ENCODE results near the gene ANO9.

ANO9 gene

DNA sequence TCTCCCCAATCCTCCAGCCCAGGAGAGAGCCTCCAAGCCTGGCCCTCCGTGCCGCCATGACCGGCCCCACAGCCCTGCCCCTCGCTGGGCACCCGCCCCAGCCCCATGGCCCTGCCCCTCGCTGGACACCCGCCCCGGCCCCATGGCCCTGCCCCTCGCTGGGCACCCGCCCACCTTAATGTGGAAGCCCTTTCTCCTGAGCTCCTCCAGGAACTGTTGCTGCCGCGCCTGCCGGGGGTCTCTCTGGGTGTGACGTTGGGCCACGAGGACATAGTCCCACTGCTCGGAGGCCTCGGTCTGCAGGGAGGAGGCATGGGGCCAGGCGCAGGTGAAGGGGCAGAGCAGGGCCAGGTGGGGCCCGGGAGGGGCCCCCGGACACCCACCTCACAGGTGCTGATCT is 8.2 kb downstream of the ANO9 start:
- DNase-seq: no peak

GRCh38 chr11:433111-433510 is 8.7 kb downstream of the ANO9 start:
- no peak for DNase-seq

GRCh38 chr11:432501-433100 is 9.2 kb downstream of the ANO9 start:
- no peak for DNase-seq

DNA sequence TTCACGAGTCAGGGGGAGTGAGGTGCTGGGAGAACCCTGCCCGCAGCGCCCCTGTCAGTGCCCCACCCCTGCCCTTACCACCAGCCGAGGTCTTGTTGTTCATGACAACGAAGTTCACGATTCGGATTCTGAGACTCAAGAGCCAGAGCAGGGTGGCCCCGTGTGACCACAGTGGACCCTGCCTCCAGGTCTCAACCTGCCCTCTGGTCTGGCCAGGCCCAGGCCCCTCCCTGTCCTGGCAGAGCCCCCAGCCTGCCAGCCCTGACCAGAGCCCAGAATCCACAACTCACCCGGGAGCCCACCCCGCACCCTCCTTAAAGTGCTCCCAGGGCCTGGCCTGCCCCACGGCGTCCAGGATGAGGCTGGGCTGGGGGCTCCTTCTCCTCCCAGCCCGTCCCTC is 9.9 kb downstream of the ANO9 start:
- DNase-seq: no peak

DNA sequence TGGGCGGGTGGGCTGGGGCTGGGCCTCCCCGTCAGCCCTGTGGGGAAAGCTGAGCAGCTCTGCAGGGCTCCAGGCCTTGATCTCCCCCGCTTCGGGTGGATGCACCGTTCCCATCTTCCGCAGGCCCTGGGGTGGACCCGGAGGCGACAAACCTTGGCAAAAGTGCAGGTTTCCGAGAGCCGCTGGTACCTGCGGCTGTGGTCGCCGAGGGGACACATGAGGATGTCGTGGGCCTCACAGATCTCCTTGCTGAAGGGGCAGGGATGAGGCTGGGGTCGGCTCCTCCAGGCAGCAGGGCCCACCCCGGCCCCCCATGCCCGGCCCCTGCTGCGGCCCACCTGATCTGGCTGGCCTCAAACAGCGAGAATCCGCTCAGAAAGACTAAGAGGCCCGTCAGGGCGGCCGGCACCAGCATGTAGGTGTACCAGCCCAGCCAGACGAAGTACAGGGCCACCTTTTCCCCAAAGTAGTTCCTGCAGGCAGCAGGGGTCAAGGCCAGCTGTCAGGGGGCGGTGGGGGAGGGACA is 11.8 kb downstream of the ANO9 start:
- DNase-seq: no peak

DNA sequence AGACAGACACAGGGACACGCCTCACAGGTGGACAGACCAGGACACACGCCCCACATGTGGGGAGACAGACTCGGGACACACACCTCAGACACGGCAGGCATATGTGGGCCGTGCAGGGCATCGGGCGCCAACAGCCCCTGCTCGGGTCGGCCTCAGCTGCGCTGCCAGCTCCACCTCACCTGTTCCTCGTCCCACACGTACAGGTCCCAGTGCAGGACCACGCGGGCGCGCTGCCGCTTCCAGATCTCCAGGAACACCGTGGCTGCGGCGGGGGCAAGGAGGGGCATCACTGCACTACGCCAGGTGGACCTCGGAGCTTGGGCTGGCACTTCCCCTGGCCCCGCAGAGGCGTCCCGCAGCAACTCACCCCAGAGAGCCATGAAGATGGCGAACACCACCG is 12.4 kb downstream of the ANO9 start:
- DNase-seq: no peak

DNA sequence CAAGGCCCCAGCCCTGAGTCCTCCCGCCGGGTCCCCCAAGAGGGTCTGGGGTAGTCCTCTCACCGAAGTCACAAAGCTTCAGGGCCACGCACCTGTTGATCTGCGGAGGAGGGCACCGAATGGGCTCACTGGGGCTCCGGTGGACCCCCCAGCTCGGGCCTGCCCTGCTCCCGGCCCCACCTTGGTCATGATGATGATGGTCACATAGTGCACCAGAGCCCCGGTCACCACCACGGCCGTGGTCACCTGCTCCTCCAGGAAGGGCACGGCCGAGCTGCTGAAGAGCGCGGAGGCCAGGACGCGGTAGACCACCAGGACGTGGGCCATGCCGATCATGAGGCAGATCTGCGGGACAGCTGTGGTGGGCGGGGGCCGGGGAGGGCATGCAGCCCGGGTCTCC is 13.5 kb downstream of the ANO9 start:
- no peak for DNase-seq

GRCh38 chr11:426851-427250 is 15.0 kb downstream of the ANO9 start:
- DNase-seq: no peak

- peak; percentile 2 for DNase-seq
Measured at GRCh38 chr11:425301-425700, 16.5 kb downstream of the ANO9 start.

DNA sequence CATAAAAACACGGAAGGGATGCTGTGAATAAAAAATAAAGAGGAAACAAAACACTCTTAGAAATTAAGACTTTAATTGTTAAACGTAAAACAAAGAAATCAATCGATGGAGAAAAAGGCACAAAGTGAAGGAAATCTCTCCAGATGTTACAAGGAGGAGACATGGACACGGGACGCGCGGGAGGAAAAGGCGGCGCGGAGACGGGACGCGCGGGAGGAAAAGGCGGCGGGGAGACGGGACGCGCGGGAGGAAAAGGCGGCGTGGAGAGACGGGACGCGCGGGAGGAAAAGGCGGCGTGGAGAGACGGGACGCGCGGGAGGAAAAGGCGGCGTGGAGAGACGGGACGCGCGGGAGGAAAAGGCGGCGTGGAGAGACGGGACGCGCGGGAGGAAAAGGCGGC is 17.0 kb downstream of the ANO9 start:
- peak; percentile 3 for DNase-seq

DNA sequence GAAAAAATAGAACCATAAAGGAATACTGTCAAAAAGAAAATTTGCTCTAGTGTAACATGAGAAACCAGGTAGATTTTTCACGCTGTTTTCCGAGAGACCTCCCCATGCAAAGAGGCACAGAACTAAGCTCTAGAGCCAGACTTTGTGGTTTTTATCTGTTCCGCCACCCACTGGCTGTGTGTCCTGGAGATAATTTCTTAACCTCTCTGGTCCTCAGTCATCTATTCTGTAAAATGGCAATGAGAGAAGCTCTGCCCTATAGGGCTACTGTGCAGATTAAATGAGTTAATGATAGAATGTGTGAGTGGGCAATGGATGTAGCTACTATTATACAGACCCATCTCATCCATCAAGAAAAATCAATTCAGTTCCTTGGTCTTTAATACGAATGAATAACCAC is 17.6 kb downstream of the ANO9 start:
- peak; percentile 1 for DNase-seq

GRCh38 chr11:422249-422656 is 19.6 kb downstream of the ANO9 start:
- peak; percentile 14 for DNase-seq

DNA sequence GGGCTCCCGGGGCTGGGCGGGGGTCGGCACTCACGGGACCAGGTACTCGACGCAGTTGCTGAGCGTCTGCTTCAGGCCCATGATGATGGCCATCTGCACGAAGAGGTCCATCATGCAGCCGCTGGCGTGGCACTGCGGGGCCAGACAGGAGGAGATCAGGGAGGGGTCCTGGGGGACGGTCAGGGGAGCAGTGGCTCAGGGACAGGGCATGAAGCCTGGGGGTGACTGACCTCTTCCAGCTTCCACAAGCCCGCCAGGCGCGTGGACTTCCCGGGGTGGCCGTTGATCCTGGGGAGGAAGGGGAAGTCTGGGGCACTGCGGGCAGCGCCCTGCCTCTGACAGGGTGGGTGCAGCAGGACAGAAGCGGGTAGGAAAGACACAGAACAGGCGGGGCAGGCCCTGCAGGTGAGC is 20.9 kb downstream of the ANO9 start:
- peak; percentile 0 for DNase-seq

DNA sequence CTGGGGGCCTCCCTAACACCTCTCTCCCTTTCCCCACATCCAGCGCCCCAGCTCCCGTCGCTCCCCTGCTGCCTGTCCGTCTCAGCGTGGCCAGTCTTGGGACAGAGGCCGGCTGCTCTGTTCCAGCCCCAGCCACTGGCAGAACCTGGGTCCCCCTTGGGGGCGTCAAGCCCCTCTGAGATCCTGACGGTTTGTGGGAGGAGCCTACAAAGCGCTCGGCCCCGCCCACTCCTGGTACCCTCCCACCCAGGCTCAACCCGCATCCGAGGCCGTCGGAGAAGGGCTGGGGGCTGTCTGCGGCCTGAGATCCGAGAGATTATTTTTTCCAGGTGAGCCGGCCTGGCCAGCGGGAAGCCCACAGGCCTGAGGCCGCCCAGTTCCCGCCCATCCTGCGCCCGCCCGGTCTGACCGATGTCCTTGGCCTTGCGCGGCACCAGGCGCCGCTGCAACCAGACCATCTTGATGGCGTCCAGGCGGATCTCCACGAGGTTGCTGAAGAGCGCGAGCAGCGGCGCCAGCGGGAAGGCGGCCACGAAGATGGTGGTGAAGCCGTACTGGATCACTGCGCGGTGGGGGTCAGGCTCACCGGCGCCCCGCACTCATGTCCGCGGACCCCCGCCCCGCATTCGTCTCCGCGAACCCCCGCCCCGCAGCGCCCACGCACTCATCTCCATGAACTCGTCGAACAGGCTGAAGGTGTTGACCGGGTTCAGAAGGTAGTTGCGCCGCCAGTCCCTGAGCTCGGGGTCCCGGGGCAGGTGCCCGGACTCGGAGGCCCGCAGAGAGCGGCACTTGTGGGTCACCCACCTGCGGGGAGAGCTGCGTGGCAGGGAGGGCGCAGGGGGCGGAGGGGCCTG is 21.5 kb downstream of the ANO9 start:
- peak; percentile 3 for DNase-seq

DNA sequence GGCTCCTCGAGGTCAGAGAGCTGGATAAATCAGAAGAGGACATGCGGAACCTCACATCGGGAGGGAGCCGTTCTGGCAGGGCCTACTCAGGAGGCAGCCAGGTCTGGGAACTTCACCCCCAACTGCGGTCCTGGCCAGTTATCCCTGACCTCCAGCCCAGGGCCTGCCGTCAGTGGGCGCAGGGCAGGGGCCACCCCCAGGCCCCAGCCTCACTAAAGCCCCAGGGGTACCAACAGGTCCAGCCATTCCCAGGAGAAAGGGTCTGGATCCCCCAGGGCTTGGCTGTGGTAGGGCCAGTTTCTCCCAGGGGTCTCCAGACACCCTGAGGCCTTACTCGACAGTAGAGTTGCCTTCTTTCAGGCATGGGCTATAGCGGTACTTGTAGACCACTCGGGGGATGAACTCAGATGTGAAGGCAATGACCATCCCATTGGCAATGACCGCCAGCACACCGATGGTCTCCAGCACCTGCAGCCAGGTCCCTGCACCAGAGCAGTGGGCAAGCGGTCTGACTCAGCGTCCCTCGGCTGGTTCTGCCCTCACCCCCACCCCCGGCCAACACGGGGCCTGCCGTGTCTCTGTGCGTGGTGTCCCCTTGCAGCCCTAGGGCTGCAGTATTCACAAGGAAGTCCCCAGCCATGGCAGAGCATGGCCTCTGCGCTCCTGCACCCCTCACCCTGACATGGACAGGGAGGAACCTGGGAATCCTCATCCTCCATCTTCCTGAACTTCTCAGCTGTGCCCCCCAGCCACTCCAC is 22.4 kb downstream of the ANO9 start:
- DNase-seq: peak; percentile 2

- DNase-seq: peak; percentile 3
Measured at GRCh38 chr11:418343-419247, 23.2 kb downstream of the ANO9 start.

DNA sequence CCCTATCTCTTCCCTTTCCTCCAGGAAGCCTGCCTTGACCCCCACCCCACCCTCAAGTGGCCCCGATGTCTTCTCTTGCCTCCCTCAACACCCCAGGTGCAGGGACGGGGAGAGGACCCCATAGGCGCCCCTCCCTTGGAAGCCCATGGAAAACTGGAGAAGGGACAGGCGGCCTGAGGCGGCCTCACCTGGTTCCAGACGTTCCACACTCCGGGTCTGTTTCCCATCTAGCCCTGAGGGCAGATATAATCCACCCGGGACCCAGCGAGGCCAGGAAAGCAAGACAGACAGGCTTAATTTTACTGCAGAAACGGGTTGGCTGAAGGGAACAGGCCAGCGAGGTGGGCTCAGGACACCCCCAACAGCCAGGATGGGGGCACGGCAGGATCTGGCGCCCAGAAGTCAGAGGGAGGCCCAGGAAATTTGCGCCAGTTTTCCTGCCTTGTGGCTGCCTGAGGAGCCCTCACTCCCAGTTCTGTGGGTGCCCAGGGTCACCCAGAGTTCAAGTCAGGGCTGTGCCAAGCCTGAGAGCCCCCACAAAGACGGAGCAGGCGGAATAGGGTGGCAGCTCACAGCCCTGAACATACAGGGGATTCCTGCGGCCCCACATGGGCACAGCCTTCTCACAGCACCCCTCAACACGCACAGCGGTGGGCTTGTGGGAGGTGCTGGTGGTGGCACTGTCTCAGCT is 24.0 kb downstream of the ANO9 start:
- DNase-seq: peak; percentile 14

DNA sequence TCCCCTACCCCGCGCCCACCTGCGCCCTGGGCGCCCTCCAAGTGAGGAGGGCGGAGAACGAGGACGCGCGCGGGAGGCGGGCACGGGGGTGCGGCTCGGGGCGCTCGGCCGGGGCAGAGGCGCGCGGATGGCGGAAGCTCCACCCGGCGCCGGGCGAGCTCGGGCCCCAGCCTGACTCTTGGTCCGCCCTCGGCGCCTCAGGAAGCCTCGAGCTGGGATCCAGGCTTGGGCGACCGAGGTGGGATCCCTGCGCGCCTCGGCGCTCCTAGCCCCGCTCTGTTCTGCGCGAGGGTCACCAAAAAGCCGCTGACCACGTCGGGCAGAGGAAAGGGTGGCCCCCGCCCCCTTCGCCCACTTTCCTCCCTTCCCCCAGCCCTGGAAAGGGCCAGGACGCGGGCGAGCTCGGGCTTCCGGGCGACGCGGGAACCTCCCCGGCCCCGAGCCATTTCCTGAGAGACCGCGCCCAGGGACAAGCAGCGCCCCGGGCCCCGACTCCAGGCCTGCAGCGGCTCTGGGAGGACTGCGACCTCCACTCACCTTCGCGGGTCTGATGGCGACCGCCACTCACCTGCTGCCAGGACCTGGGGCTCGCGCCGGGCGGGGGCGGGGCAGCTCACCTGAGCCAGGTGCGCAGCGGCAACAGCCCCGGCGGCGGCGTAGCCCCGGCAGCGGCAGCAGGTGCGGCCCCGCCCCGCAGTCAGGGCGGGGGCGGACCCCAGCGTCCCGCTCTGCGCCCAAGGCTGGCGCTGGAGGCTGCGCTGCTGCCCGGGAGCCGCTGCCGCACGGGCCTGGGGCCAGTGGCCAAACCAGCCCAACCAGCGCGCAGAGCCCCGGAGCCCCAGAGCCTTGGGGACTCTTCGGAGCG is 24.8 kb downstream of the ANO9 start:
- DNase-seq: peak; percentile 34

DNA sequence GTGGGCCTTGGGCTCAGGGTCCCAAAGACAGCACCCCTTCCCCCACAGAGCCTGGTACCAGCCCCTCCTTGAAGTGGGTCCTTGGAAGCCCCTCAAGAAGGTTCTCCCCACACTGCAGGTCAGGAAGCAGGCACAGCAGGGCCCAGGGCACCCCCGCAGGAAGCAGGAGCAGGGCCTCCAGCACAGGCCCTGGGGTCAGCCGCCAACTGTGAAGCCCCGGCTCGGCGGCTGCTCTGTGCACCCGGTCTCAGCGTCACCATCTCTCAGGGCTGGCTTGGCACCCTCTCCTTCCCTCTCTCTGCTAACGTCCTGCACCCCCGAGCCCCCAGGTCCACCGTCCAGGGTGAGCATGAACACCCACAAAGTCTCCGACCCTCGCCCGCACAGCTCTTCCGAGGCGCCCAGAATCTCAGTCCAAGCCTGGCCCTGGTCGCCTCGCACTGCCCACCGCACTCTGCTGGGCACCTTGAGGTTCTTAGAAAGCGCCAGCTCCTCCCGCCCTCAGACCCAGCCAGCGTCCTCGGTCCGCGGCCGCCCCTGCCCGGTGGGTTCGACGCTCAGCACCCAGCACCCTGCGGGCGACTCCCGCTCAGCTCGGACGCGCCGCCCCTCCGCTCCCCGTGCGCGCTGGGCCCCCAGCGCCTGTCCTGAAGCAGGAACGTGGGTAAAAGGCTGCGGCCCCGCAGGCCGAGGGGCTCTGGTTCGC is 25.6 kb downstream of the ANO9 start:
- peak; percentile 33 for DNase-seq

- no peak for DNase-seq
Measured at GRCh38 chr11:415640-416041, 26.2 kb downstream of the ANO9 start.

Measured in retina (tissue), 1 donor.